Measurements from ENCODE around the gene TARBP2. TPM values are rescaled to one million over a fixed set of nuclear protein-coding genes. Genes with fewer than 3 reads are reported as not detected.
"Not testable (repeated sequence)": the region's sequence is repeated elsewhere in the genome, so short reads cannot be mapped to it uniquely, and the experiment has no call there.

TARBP2 gene
- total RNA-seq, 1 experiment from 2014 or later = 39.0 TPM

DNA sequence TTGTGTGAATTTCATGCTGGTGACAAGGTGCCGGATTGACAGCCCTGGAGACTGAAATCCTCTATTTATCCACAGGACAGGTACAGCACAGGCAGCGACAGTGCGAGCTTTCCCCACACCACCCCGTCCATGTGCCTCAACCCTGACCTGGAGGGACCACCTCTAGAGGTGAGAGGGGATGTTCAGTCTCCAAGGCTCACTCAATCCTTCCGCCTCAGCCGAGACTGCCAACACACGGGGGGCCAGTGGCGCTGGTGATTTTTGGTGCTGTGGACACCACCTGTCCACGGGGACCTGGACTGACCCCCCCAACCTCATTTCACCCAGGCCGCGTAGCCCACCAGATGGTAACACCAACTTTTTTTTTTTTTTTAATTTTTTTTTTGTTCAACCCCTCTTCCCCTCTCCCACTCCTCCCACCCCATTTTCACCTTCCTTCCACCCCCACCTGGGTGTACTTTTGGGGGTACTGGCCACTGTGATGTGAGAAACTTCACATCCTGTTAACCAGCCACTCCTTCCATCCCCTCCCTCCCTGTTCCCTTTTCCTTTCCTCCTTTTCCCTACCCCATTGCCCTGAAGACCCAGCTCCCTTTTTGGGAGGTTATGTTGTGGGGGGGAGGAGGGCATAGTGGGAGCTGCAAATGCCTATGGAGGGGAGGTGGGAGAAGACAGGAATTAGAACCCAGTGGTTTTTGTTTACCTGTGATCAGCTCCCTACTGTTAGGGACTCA is 36.2 kb upstream of the TARBP2 start:
- Histone ChIP-seq H3K9me3 (replicated peaks) (no peaks in the 10 kb centered on the region), H3K4me3 (no peak overlapping the region), H3K27me3 (replicated peaks) (no peaks in the 10 kb centered on the region), H3K4me1 (replicated peaks) (no peaks in the 10 kb centered on the region), H3K27ac (no peak overlapping the region), H3K36me3 (peaks cover 98% of the 10 kb centered on the region)
- no peak for DNase-seq (ENCODE audit: low read depth in 1 of 2, low spot score in 2 of 2)

- H3K4me3 ChIP-seq = no peak overlapping the region
- no peak for DNase-seq (ENCODE audit: low read depth in 1 of 2, low spot score in 2 of 2)
- peaks cover 97% of the 10 kb centered on the region for H3K36me3 ChIP-seq
- no peaks in the 10 kb centered on the region for H3K27me3 ChIP-seq (replicated peaks)
- no peaks in the 10 kb centered on the region for H3K4me1 ChIP-seq (replicated peaks)
- H3K9me3 ChIP-seq (replicated peaks) = no peaks in the 10 kb centered on the region
- no peak overlapping the region for H3K27ac ChIP-seq
These were observed 35.4 kb upstream of the TARBP2 start for GRCh38 chr12:53465679-53466078.

- H3K4me3 ChIP-seq = no peak overlapping the region
- no peak overlapping the region for H3K27ac ChIP-seq
- H3K4me1 ChIP-seq (replicated peaks) = no peaks in the 10 kb centered on the region
- H3K36me3 ChIP-seq = peaks cover 97% of the 10 kb centered on the region
- H3K27me3 ChIP-seq (replicated peaks) = no peaks in the 10 kb centered on the region
- H3K9me3 ChIP-seq (replicated peaks) = no peaks in the 10 kb centered on the region
- no peak for DNase-seq (ENCODE audit: low read depth in 1 of 2, low spot score in 2 of 2)
These were observed 34.4 kb upstream of the TARBP2 start for GRCh38 chr12:53466640-53467039.

GRCh38 chr12:53467082-53467481 is 34.0 kb upstream of the TARBP2 start:
- peaks cover 97% of the 10 kb centered on the region for H3K36me3 ChIP-seq
- H3K27ac ChIP-seq = no peak overlapping the region
- H3K9me3 ChIP-seq (replicated peaks) = no peaks in the 10 kb centered on the region
- H3K4me3 ChIP-seq = no peak overlapping the region
- no peaks in the 10 kb centered on the region for H3K4me1 ChIP-seq (replicated peaks)
- no peak for DNase-seq (ENCODE audit: low read depth in 1 of 2, low spot score in 2 of 2)
- no peaks in the 10 kb centered on the region for H3K27me3 ChIP-seq (replicated peaks)

- Histone ChIP-seq H3K4me1 (replicated peaks) (no peaks in the 10 kb centered on the region), H3K36me3 (peaks cover 97% of the 10 kb centered on the region), H3K9me3 (replicated peaks) (no peaks in the 10 kb centered on the region), H3K4me3 (no peak overlapping the region), H3K27ac (no peak overlapping the region), H3K27me3 (replicated peaks) (no peaks in the 10 kb centered on the region)
- DNase-seq (ENCODE audit: low read depth in 1 of 2, low spot score in 2 of 2) = no peak
These were observed 33.2 kb upstream of the TARBP2 start for GRCh38 chr12:53467880-53468279.

DNA sequence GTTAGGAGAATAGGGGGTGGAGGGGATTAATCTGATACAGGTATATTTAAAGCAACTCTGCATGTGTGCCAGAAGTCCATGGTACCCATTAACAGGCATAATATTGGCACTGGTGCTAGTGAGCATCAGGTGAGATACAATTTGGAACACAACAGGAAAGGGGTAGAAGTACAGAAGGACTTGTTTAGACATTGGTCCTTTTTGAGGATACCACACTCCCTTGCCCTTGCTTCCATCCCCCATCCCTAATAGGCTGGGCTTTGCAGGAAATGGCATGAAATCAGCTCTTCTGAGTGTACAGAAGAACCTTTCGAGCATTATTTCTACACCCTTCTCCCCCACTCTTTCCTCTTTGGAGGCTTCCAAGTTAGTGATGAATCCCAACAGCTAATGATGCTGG is 32.8 kb upstream of the TARBP2 start:
- DNase-seq (ENCODE audit: low read depth in 1 of 2, low spot score in 2 of 2) = no peak
- Histone ChIP-seq H3K36me3 (peaks cover 97% of the 10 kb centered on the region), H3K27ac (no peak overlapping the region), H3K4me3 (no peak overlapping the region), H3K4me1 (replicated peaks) (no peaks in the 10 kb centered on the region), H3K9me3 (replicated peaks) (no peaks in the 10 kb centered on the region), H3K27me3 (replicated peaks) (no peaks in the 10 kb centered on the region)

DNA sequence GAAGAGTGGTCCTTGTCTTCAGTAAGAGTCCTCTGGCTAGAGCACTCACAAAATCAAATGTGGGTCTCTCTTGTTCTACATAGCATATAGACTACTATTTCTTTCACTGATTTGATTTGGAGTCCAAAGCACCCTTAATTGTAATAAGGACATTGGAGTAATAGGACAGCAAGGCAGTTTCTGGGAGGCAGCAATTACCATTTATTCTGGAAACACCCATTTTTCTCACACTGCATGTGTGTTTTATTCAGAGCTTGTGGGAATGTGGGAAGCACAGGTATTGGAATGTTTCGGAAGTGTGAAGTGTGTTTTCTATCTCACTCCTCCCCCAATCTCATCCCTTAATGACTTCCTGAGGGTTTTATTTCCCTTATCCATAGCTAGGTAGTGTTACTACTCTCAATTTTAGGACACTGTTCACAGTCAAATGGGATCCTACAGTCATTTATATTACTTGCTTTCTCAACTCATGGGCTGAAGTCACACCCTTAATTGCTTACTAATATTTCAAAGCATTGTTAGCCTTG is 29.0 kb upstream of the TARBP2 start:
- Histone ChIP-seq H3K4me3 (no peak overlapping the region), H3K4me1 (replicated peaks) (no peaks in the 10 kb centered on the region), H3K9me3 (replicated peaks) (no peaks in the 10 kb centered on the region), H3K36me3 (peaks cover 99% of the 10 kb centered on the region), H3K27me3 (replicated peaks) (no peaks in the 10 kb centered on the region), H3K27ac (no peak overlapping the region)
- no peak for DNase-seq (ENCODE audit: low read depth in 1 of 2, low spot score in 2 of 2)

DNA sequence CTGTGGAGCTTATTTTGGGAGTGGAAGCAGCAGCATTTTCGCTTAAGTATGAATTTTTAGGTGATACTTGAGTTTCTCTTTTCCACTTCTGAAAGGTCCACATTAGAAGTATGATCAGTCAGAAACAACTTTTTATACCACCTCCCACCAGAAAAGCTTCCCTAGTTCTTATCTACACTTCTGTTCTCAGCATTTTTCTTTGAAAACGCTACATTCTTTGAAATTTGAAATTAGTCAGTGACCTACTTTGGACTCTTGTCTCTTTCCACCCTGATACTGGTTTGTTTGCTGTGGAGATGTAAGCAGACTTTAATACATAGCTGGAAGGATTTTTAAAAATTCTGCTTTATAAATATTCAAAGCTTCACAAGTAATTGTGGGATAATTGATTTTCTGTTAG is 27.0 kb upstream of the TARBP2 start:
- Histone ChIP-seq H3K36me3 (peaks cover 99% of the 10 kb centered on the region), H3K27me3 (replicated peaks) (no peaks in the 10 kb centered on the region), H3K4me1 (replicated peaks) (no peaks in the 10 kb centered on the region), H3K4me3 (no peak overlapping the region), H3K27ac (no peak overlapping the region), H3K9me3 (replicated peaks) (no peaks in the 10 kb centered on the region)
- no peak for DNase-seq (ENCODE audit: low read depth in 1 of 2, low spot score in 2 of 2)

DNA sequence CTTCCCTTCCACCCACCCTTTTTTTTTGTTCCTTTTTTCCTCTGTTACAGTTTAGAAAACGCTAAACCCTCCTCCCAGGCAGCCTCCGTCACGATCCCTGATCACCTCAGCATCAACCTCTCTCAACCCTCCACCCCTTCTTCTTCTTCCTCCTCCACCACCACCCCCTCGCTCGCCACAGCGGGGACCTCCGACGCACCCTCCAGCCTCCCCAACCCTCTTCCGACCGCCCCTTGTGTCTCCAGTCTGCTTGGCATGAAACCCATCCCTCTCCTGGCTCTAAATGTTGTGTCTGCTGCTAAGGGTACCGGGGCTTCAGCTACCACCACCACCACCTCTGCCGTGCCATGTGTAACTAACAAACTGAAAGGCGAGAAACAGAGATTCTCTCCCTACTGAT is 26.3 kb upstream of the TARBP2 start:
- Histone ChIP-seq H3K4me1 (replicated peaks) (no peaks in the 10 kb centered on the region), H3K27me3 (replicated peaks) (no peaks in the 10 kb centered on the region), H3K9me3 (replicated peaks) (no peaks in the 10 kb centered on the region), H3K27ac (no peak overlapping the region), H3K4me3 (no peak overlapping the region), H3K36me3 (peaks cover 97% of the 10 kb centered on the region)
- peak in 1 of 2 experiments; percentile 36 for DNase-seq (ENCODE audit: low read depth in 1 of 2, low spot score in 2 of 2)

DNA sequence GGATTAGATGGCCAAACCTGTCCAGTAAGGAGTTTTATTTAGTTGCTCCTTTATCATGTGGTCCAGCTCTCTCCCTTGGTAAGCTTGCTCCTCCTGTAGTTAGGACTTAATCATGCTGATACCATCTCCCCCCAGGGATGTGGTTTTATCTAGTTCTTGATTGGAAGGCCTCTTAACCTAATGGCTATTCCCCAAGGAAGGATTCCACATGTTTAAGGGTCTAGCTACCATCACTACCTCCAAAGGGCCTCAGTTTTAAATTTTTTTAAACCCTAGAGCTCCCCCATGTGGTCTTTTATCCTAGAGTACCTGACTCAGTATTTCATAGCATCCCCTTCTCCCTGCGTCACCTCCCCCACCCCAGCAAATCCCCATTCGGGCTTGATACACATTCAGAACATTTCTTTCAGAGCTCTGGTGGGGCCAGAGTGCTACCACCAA is 24.3 kb upstream of the TARBP2 start:
- Histone ChIP-seq H3K36me3 (peaks cover 94% of the 10 kb centered on the region), H3K27me3 (replicated peaks) (no peaks in the 10 kb centered on the region), H3K4me3 (no peak overlapping the region), H3K27ac (no peak overlapping the region), H3K4me1 (replicated peaks) (peaks cover 9% of the 10 kb centered on the region; the same call in 1 of the 2 replicates), H3K9me3 (replicated peaks) (no peaks in the 10 kb centered on the region)
- DNase-seq (ENCODE audit: low read depth in 1 of 2, low spot score in 2 of 2) = peak in 1 of 2 experiments; percentile 33

DNA sequence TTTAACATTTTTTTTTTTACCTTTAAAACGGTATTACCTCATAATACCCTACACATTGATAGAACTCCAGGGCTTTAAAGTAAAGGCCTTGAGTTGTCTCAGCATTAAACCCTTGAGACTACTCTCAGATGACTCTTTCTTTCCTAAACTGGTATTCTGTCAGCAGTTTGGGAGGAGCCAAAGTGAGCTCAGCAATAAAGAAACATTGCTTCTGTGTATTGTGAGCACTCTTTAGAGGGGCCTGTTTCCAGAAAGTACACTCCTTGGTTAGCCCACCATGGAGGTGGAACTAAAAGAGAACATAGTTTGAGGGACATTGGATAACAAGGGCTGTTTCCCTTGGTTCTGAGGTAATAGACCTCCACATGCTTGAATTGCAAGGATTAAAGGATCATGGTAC is 22.2 kb upstream of the TARBP2 start:
- no peaks in the 10 kb centered on the region for H3K27me3 ChIP-seq (replicated peaks)
- H3K9me3 ChIP-seq (replicated peaks) = no peaks in the 10 kb centered on the region
- no peak for DNase-seq (ENCODE audit: low read depth in 1 of 2, low spot score in 2 of 2)
- no peak overlapping the region for H3K27ac ChIP-seq
- peaks cover 94% of the 10 kb centered on the region for H3K36me3 ChIP-seq
- H3K4me3 ChIP-seq = no peak overlapping the region
- peaks cover 9% of the 10 kb centered on the region; the same call in 1 of the 2 replicates for H3K4me1 ChIP-seq (replicated peaks)

GRCh38 chr12:53479331-53479730 is 21.8 kb upstream of the TARBP2 start:
- no peak for DNase-seq (ENCODE audit: low read depth in 1 of 2, low spot score in 2 of 2)
- Histone ChIP-seq H3K4me1 (replicated peaks) (peaks cover 9% of the 10 kb centered on the region; the same call in 1 of the 2 replicates), H3K36me3 (peaks cover 94% of the 10 kb centered on the region), H3K4me3 (no peak overlapping the region), H3K27ac (no peak overlapping the region), H3K9me3 (replicated peaks) (no peaks in the 10 kb centered on the region), H3K27me3 (replicated peaks) (no peaks in the 10 kb centered on the region)

DNA sequence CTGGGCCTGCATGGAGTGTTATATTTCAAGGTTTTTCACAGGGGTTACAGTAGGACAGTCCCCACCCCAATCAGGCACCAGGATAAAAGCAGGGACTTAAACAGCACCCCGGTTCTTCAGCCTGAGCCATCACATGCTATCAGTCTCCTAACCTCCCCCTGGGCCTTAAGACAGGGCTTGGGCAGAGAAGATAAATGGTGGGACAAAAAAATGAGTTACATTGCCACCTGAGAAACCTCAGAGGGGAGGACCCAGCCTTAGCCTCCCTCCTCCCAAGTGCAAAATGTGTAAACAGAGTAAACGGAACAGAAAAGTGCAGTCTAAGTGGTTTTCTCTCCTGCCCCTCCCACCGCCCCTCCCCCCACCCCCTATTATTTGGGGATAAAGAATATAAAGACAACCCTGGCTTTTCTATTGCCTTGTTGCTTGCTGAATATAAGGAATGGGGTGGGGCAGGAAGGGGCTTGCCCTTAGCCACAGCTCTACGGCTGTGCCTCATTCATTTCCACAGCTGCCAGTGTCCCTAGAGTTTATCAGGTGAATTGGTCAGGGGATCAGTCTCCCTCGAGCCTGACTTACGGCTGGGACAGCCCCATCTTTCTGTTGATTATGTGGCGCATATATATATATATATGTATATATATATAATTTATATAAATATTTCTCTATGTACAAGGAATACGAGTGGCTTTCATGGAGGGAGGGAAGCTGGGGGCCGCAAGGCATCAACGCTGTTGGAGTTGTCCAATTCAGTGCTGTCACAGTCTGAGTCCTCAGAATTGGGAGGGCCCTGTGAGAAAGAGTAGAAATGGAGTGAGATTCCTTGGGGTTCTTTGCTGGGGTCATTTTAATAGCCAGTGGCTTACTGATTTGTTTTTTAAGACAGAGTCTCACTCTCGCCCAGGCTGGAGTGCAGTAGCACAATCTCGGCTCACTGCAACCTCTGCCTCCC is 20.3 kb upstream of the TARBP2 start:
- no peak overlapping the region for H3K4me3 ChIP-seq
- peaks cover 9% of the 10 kb centered on the region; the same call in 1 of the 2 replicates for H3K4me1 ChIP-seq (replicated peaks)
- no peaks in the 10 kb centered on the region for H3K9me3 ChIP-seq (replicated peaks)
- no peaks in the 10 kb centered on the region for H3K27me3 ChIP-seq (replicated peaks)
- DNase-seq (ENCODE audit: low read depth in 1 of 2, low spot score in 2 of 2) = no peak
- H3K36me3 ChIP-seq = peaks cover 94% of the 10 kb centered on the region
- no peak overlapping the region for H3K27ac ChIP-seq

- DNase-seq (ENCODE audit: low read depth in 1 of 2, low spot score in 2 of 2); H3K4me1 ChIP-seq (replicated peaks); H3K27me3 ChIP-seq (replicated peaks); H3K9me3 ChIP-seq (replicated peaks); H3K4me3 ChIP-seq; H3K27ac ChIP-seq: not testable (repeated sequence)
- peaks cover 93% of the 10 kb centered on the region for H3K36me3 ChIP-seq
These were observed 19.6 kb upstream of the TARBP2 start for GRCh38 chr12:53481458-53481857.
